CD4-positive, alpha-beta T cell treated with Interferon alpha-2 for 1 hour (primary cell): Measurements from ENCODE around the gene SCAF11.

Source experiments
- DNase-seq, 2 donors: peaks; one replicate each; pipeline ENCODE4 v3.0.0-alpha.2; 2020 to 2022

The SCAF11 gene

DNA sequence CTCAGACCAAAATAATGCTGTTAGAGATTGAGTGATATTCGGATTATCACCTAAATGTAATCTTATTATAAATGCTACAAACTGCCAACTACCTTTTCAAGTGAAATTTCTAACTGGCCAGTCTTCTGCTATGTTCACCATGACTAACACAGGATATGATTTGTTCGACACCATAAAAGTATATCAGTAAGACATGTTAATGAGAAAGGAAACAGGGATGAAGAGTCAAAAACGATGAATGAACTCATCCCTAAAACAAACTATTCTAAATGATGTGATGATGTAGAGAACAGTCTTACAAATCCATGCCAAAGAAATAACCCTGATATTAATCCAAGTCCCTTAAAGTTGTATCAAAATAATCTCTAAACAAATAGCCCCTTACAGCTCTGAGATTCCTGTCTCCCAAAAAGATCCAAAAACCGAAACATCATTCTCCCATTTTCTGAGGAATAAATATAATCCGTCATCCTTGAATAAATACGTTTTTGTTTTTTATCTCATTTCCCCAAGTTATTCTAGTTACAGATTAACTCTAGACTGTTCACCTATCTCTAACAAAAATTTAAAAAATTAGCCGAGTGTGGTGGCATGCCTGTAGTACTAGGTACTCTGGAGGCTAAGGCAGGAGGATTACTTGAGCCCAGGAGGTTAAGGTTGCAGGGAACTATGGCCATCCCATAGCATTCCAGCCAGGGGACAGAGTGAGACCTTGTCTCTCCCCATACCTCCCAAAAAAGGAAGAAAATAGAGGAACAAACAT lies 9.1 kb downstream of the SCAF11 start:
- DNase-seq = no peak

DNA sequence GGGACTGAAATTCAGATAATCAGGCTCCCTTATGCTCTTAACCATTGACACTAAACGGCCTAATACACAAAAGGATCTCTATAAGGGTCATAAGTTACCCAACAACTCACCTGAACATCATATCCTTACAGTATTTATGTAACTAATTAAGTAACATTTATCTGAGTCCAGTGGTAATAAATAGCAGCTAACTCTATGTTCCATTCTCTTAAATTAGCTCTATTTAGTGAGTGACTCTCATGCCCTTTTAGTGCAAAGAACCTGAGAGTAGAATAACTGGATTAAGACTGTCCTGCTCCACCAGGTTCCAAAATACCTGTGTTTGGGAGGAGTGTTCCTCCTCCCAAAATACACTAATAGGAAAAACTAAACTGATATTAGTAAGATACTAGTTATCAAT lies 9.8 kb downstream of the SCAF11 start:
- no peak for DNase-seq

DNA sequence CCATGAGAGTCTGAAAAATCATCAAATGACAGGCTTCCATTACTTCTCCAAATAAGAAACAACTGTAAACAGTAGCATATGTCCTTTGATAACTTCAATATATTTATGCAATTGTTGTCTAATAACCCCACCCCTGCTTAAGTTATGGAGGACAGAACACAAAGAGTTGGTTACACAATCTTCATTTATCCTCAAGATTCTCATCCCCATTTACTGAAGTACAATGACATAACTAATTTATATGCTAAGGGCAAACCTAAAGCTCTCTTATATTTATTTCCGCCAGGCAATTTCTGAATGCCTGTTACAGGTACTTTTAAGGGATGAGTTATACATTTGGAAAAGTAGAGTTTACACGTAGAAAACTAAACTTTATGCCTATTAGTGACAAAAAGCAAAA lies 12.3 kb downstream of the SCAF11 start:
- no peak for DNase-seq

DNA sequence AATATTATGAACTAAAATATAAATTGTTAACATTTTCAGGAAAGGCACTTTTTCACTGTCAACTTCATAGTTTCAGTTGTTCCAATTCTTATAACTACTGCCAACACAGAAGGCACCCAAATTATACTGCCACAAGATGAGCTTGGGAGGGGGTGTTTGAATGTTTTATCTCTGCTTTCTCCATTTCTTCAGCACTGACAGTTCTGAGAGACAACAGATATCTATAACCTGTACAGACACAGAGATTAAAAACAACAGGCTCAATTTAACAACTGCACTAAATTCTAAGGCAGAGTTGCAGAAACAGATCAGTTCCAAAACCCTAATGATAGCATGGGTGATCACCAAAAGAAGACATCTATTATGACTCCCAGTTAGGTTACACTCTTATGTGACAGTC lies 12.8 kb downstream of the SCAF11 start:
- DNase-seq = no peak

DNA sequence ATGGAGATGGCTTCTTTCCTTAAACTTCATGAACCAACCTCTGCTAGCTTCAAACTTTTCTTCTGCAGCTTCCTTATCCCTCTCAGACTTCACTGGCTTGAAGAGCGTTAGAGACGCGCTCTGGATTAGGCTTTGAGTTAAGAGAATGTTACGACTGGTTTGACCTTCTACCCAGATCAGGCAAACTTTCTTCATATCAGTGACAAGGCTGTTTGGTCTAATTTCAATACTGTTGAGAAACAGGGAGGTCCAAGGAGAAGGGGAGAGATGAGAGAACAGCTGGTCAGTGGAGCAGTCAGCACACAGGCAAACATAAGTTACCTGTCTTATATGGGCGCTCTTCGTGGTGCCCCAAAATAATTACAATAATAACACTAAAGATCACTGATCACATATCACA lies 14.9 kb downstream of the SCAF11 start:
- DNase-seq = no peak

DNA sequence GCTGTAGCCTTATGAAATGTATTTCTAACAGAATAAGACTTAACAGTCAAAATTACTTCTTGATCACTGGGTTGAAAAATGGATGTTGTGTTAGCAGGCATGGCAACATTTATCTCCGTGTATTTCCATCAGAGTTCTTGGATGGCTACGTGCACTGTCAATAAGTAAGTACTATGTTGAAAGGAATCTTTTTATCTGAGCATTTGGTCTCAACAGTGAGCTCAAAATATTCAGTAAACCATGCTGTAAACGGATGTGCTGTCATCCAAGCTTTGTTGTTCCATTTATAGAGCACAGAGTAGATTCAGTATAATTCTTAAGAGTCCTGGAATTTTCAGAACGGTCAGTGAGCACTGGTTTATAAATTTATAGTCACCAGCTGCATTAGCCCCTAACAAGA lies 15.5 kb downstream of the SCAF11 start:
- no peak for DNase-seq

DNA sequence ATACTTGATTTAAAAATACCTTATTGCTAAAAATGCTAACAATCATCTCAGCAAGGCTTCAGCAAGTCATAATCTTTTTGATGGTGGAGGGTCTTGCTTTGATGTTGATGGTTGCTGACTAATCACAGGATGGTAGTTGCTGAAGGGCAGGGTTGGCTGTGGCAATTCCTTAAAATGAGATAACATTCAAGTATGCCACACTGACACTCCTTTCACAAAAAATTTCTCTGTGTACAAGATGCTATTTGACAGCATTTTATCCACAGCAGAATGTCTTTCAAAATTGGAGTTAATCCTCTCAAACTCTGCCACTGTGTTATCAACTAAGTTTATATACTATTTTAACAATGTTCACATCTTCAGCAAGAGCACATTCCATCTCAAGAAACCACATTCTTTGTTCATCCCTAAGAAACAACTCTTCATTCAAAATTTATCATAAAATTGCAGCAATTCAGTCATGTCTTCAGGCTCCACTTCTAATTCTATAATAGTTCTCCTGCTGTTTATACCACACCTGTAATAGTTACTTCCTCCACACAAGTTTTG lies 16.1 kb downstream of the SCAF11 start:
- DNase-seq = no peak

DNA sequence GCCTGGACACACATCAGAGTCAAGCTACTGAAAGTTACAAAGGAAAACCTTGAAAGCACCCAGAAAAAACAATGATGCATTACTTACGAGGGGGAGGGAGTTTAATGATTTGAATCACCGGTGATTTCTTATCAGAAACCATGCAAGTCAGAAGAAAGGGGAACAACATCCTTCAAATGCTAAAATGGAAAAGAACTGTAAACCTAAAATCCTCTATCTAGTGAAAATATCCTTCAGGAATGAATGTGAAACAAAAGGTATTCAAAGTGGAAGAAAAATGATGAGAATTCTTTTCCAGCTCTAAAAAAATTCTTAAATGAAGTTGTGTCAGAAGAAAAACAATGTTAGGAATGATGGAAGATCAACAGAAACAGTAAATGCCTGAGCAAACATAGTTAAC lies 16.8 kb downstream of the SCAF11 start:
- no peak for DNase-seq

DNA sequence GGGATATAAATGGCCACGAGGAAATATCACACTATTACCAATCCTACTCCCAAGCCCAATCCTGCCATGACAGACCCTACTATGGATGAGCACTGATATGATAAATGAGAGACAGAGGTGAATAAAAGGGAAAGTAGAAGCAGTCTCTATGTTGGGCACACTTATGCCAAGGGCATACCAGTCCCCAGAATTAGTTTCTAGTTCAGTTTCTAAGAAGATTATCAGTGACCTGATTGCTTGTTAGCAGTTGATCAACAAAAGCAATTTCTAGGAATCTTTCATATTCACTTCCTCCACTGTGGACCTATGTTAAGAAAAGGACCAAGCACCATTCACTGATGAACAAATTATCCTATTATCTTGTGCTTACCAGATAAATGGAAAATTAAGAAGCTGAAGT lies 20.0 kb downstream of the SCAF11 start:
- no peak for DNase-seq

DNA sequence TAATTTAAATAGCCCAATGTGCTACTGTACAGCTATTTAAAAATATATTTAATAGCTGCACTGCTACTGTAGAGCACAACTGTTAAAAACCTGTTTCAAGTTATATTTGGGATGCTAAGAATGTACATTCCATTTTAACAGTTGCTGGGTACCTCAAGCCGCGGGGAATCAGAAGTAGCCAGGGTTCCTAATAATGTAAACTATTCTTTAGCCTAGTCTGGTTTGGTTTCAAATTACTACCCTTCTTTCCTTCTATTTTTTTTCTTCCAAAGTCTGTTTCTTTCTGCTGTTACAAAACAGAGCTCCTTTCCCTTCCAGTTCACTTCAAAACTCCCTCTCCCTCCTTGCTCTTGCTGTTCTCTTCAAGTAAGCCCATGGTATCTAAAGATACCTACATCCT lies 21.3 kb downstream of the SCAF11 start:
- no peak for DNase-seq

DNA sequence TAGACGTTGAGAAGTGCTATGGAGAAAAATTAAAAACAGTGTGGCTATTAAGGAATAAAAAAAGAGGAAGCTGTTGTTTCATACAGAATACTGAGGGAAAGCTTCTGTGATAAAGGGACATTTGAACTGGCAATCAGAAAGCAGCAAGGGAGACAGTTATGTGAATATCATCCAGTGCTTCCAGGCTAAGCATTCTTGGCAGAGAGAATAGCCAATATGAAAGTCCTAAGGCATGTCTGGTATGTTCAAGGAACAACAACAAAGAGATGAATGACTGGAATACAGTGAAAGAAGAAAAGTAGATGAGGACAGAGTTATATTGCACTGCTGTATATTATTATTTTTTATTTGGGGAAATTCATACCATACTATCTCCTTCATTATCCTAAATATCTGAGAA lies 23.9 kb downstream of the SCAF11 start:
- DNase-seq = no peak

DNA sequence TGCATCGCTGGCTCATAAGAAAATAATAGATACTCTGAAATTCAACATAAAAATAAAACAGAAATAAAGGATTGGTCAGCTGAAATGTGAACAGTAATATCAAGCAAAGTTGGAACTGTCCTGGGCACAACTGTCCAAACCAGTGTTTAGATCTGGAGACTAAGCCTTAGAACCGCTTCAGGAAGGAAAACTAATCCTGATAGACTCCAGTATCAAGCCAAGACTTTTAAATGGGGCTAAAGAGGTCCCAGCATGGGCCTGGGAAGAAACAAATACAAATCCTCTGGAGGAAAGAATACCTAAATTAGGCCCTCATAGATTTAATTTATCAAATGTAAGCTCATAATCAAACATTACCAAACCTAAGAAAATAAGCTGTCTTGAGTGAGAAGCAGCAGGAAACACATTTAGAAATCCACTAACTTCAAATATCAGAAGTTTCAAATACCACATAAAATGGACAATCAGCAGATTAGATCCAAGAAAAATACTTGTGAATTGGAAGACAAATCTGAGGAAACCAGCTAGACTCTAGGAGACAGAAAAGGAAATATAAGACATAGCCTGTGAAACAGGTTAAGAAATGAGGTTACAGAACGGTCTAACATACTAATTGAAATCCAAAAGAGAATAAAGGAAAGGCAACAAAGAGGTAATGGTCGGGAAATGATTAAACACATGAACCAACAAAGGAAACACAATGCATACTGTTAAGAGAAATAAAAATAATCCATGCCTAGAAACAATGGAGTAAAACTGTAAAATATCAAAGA lies 27.6 kb downstream of the SCAF11 start:
- DNase-seq = no peak

DNA sequence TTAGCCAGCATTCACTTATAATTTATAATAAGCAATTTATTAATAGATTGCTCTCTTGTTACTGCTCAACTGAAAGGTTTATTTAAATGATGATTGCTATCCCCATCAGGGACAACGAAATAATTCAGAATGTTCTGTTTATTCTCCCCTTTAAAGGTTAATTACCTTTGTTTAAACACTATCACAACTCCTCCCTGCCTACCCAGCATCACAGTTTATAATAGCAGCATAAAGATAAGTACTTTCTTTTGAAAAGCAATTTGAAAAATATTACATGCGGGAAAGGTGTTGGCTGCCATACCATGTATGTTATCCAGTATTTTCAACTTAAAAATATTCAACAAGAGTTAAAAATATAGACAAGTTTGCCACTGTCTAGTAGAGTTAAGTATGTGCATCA lies 30.6 kb downstream of the SCAF11 start:
- DNase-seq = no peak

DNA sequence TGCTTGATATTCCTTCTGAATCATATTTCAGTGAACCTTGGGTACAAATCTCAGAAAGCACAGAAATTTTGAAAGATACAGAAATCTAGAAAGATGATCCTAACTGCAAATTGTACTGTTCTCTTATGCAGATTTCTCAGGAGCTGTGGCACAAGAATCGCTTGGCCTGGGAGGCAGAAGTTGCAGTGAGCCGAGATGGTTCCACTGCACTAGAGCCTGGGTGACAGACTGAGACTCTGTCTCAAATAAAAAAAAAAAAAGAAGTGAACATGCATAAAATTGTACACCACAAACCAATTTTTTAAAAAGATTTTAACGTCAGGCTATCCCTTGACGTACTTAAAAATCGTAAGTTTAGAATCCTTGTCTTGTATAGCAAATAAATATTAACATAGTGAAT lies 31.3 kb downstream of the SCAF11 start:
- no peak for DNase-seq

DNA sequence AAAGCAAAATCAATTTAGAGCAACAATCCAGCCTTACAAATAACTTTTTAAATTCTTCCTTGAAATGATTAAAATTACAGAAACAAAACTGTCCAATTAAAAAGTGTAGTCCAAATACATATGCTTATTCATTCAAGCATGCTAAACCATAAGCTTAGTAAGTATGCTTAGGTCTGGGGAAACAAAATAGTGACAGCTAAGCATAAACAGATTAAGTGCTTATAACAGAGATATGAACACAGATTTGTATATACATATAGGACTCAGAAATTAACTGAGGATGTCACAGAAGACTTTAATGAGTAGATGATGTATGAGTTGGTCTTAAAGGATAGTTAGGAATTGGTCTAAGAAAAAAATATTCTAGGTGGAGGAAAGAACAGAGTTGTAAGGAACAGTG lies 41.8 kb downstream of the SCAF11 start:
- no peak for DNase-seq

DNA sequence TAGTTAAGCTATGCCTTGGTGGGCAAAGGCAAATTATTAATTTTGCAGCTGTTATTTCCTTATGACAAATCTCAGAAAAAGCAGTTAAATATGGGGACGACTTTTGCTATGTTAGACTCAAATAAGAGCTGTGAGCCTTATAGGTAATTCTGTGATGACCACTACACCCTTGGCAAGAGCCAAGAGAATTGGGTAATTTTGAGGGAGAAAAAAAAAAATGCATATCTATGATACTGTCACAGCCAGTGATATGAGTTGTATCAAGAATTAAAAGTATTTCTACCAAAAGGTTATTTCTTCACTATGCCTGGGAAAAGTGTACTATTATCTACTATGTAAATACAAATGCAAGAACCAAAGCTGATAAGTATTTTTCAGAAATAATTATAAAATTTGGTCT lies 43.9 kb downstream of the SCAF11 start:
- DNase-seq = no peak

DNA sequence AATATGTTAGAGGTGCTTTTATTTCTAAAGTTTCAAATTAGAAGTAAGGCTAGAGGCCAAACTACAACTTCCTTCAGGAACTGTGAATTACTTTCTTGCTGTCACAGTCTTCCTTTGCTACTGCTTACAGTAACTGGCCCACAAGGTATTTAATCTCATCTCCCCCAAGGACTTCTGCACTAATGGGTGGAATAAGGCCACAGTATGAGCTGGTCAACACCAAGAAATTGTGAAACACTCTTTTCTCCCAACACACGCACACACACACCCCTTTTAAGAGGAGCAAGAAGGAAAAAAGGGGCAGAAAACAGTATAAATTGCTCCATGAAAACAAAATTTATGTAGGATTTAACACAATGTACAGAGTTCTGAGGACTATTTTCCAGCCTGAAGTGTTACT lies 45.6 kb downstream of the SCAF11 start:
- no peak for DNase-seq

DNA sequence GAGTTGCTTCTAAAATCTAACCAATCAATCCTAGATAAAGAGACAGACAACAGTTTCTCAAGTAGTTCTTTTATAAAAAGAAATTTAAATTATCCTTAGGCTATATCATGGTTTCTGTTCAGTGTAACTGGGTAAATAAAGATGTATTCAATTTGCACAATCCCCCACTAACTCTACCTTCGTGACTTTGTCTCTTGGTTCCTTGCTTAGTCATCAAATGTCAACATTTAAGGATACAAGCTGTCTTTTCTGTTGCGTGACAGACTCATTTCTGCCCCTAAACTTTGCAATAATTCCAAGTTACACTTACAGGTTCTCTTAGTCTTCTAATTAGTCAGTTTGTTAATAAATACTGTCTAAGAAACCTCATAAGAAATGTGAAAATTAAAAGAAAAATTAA lies 50.6 kb downstream of the SCAF11 start:
- DNase-seq = no peak

DNA sequence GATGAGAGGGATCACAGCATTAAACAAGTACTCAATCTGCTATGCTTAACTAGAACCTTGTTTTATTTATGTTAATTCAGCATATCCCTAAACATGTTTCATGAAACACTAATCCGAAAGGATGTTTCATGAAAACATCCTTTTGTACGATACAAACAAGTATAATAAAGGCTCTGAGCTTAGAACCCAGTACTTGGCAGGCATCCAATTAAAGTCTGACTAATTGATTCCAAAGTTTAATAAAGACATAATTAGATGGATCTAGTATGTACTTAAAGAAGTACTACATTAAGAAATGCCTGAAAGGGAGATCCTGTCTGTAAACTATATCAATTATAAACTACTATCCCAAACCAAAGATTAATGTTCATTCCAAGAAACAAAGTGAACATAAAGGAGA lies 51.8 kb downstream of the SCAF11 start:
- DNase-seq = no peak

DNA sequence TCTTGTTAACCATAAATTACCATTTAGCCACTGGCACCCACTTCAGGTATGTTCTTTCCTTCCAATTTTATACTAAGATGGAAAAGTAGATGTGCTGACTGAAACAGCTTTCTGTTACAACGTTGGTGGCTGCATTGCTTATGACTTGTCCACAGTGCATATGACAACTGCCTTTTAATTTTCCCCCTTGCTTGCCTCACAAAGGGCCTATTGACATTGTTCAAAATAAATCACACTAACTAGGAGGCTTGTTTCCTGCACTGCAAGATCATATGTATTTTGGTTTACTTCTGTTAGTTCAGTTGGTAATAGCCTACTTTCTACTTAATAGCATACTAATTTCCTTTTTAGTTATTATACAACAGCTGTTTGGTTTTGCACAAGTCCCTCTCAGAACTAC lies 55.4 kb downstream of the SCAF11 start:
- no peak for DNase-seq

DNA sequence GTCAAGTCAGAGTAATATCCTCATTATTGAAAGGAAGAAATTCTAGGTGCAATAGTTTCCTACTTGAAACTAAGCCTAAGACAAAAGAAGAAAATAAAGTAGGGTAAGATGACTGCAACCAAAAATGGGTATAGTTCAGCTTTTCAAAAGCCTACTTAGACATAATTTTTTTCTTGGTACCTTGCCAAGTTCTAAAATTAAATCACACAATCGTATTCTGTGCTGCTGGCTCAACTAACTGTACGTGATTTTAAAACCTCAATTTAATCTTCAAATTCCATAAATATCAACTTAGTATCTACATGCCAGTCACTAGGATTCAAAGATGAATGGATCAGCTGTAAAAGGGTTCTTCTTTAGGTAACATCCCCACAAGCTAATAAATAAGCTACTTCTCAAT lies 56.9 kb downstream of the SCAF11 start:
- no peak for DNase-seq

DNA sequence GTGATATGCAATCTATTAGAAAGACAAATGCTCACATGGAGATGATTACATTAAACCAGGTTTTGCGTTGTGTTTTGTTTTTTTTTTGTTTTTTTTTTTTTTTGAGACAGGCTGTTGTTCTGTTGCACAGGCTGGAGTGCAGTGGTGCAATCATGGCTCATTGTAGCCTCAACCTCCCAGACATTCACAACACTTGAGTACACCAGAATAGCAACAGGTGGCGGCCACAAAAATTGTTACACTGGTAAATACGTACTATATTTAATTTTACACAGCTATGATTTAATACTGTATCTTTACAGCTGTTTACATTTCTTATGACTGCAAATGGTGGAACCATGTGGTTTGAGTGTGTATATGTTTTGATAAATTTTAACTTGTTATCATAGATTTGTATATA lies 60.0 kb downstream of the SCAF11 start:
- DNase-seq = no peak

DNA sequence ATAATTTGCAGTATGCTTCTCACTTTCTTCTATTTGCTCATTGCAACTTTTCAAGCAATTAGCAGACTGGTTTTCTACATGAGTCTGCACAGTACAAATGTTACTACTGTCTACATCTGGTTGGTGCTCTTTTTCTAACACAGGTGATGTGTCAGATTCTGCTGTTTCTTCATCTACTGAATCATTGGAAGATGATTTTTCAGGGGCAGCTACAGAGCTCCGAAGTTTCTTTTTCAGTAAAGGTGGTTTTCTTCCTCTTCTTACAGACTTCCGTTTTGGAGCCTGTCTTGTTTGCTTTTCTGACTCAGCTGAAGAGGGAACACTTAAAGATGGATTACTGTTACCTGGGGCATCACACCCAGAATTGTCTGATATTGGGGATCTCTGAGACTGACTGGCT lies 62.1 kb downstream of the SCAF11 start:
- DNase-seq = no peak

DNA sequence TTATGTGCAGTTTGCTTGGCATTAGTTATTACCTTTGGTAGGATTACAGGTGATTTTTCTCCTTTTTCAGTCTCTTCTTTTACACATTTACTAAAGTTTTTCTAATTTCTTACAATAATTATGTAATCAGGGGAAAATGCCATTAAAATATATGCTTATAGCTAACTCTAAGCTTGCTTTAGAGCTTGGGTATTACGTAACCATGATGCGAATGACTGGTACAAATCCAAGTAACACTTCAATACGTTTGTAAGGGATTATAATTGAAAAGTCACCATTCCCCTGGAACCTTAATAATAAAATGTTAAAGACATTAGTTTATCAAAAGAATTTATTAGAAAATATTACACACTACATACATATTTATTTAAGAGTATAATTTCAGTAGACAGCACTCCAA lies 71.6 kb downstream of the SCAF11 start:
- DNase-seq = no peak

DNA sequence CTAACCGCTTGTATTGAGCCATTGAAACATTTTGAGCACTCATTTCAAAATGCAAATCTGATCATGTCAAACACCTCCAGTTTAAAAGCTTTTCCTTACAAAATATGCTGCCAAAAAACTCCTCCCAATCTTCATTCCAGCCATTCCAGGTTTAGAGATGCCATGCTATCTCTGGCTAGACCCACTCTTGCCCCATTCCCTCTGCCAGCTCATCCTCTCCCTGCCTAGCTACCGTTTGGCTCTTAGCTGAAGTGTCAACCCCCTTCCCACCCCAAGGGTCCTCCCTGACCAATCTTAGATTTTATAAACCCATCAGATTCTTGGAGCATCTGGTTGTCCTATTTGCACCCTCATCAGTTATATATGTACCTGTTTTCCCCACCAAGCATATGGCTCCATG lies 75.0 kb downstream of the SCAF11 start:
- DNase-seq = no peak
